Measurements from ENCODE around the gene ASAP2.

The ASAP2 gene

GRCh38 chr2:9410108-9410507, 203.5 kb downstream of the ASAP2 start:
- no peak for DNase-seq

- no peak for DNase-seq
These were observed 206.2 kb downstream of the ASAP2 start for GRCh38 chr2:9412781-9413180.

GRCh38 chr2:9415516-9416169, 209.0 kb downstream of the ASAP2 start:
- DNase-seq: no peak

GRCh38 chr2:9416267-9416961, 209.8 kb downstream of the ASAP2 start:
- DNase-seq: no peak

- no peak for DNase-seq
These were observed 210.3 kb downstream of the ASAP2 start for GRCh38 chr2:9416962-9417316.

- no peak for DNase-seq
These were observed 211.1 kb downstream of the ASAP2 start for GRCh38 chr2:9417725-9418124.

- no peak for DNase-seq
These were observed 212.1 kb downstream of the ASAP2 start for GRCh38 chr2:9418746-9419145.

- DNase-seq: no peak
These were observed 212.9 kb downstream of the ASAP2 start for GRCh38 chr2:9419541-9419940.

GRCh38 chr2:9420495-9420894, 213.9 kb downstream of the ASAP2 start:
- no peak for DNase-seq

GRCh38 chr2:9422321-9423099, 215.9 kb downstream of the ASAP2 start:
- DNase-seq: peak; percentile 73

- DNase-seq: peak; percentile 96
These were observed 216.7 kb downstream of the ASAP2 start, which contains the start of the genes CPSF3 and ITGB1BP1 for GRCh38 chr2:9423100-9423921. Gene CPSF3 (plus strand): TSS chr2:9423654. CDS start chr2:9423774, 120 bp downstream. Gene ITGB1BP1 (minus strand): TSS chr2:9423528. CDS start chr2:9418697, 4,831 bp downstream.

GRCh38 chr2:9423922-9424272, 217.3 kb downstream of the ASAP2 start:
- peak; percentile 48 for DNase-seq

- DNase-seq: peak; percentile 44
These were observed 218.0 kb downstream of the ASAP2 start for GRCh38 chr2:9424447-9425164.

GRCh38 chr2:9428965-9429577, 222.5 kb downstream of the ASAP2 start:
- no peak for DNase-seq

- DNase-seq: no peak
These were observed 224.0 kb downstream of the ASAP2 start for GRCh38 chr2:9430316-9431293.

GRCh38 chr2:9434489-9434888, 227.9 kb downstream of the ASAP2 start:
- no peak for DNase-seq

- no peak for DNase-seq
These were observed 232.9 kb downstream of the ASAP2 start for GRCh38 chr2:9439536-9439935.

- no peak for DNase-seq
These were observed 233.6 kb downstream of the ASAP2 start for GRCh38 chr2:9440058-9440727.

GRCh38 chr2:9441556-9441955, 234.9 kb downstream of the ASAP2 start:
- DNase-seq: no peak

- no peak for DNase-seq
These were observed 236.9 kb downstream of the ASAP2 start for GRCh38 chr2:9443526-9443925.
